K562 (cell line): ENCODE results near the gene SESN2. TPM values are rescaled to one million over a fixed set of nuclear protein-coding genes. Genes with fewer than 3 reads are reported as not detected.

Experiments used
- CREB3 ChIP-seq: fragments of 450-650 bp; conservative IDR thresholded peaks from 2 replicates; pipeline ENCODE4 v1.6.1; 2016; ENCODE audit warnings: missing genetic modification characterization, low read depth, mild to moderate bottlenecking, missing compliant biosample characterization, moderate library complexity
- CTBP1 ChIP-seq: fragments of 450-650 bp; IDR thresholded peaks from 2 replicates; pipeline ENCODE4 v1.6.1; 2016; ENCODE audit warnings: borderline replicate concordance
- ERF ChIP-seq: fragments of 450-650 bp; formaldehyde crosslinking; IDR thresholded peaks from 2 replicates; pipeline ENCODE4 v1.4.0; 2020; ENCODE audit warnings: mild to moderate bottlenecking, mixed read lengths
- HDGF ChIP-seq: fragments of 450-650 bp; IDR thresholded peaks from 2 replicates; pipeline ENCODE4 v1.6.1; 2016
- MEF2A ChIP-seq: IDR thresholded peaks from 2 replicates; pipeline ENCODE4 v1.6.1; 2011; ENCODE audit warnings: low read depth, mild to moderate bottlenecking, low read length, moderate library complexity; ENCODE audit not compliant: control insufficient read depth
- MTF1 ChIP-seq: fragments of 250-450 bp; sonication (Bioruptor Pico); IDR thresholded peaks from 2 replicates; pipeline ENCODE4 v1.9.0; 2021; ENCODE audit warnings: moderate library complexity, mild to moderate bottlenecking, inconsistent platforms, borderline replicate concordance
- NCOR1 ChIP-seq: fragments of 450-650 bp; IDR thresholded peaks from 2 replicates; pipeline ENCODE4 v1.6.1; 2016; ENCODE audit warnings: mild to moderate bottlenecking, moderate library complexity
- OTX1 ChIP-seq: fragments of 450-650 bp; formaldehyde crosslinking; IDR thresholded peaks from 2 replicates; pipeline ENCODE4 v1.4.0; 2022; ENCODE audit warnings: mild to moderate bottlenecking
- SIX5 ChIP-seq, 2 experiments: IDR thresholded peaks; 2 replicates each; pipeline ENCODE4 v1.6.1; 2011; ENCODE audit warnings: low read length in 2 of 2, borderline replicate concordance in 1 of 2, low read depth in 1 of 2, mild to moderate bottlenecking in 1 of 2, moderate library complexity in 1 of 2; ENCODE audit not compliant: insufficient read depth in 1 of 2
- SOX6 ChIP-seq: fragments of 450-650 bp; IDR thresholded peaks from 2 replicates; pipeline ENCODE4 v1.6.1; 2014; ENCODE audit warnings: mild to moderate bottlenecking
- TAF1 ChIP-seq: IDR thresholded peaks from 2 replicates; pipeline ENCODE4 v1.6.1; 2011; ENCODE audit warnings: mild to moderate bottlenecking, low read length, moderate library complexity; ENCODE audit not compliant: insufficient read depth, control insufficient read depth, severe bottlenecking; ENCODE audit errors: extremely low read depth
- U2AF2 ChIP-seq: fragments of 200-400 bp; formaldehyde crosslinking; optimal IDR thresholded peaks from 2 replicates; pipeline ENCODE3; 2017; ENCODE audit warnings: low read depth, mild to moderate bottlenecking, low read length
- ZBTB43 ChIP-seq: sonication (generic); formaldehyde crosslinking; IDR thresholded peaks from 2 replicates; pipeline ENCODE4 v1.8.0; 2023; ENCODE audit warnings: mild to moderate bottlenecking, missing genetic modification reagents
- ZKSCAN1 ChIP-seq: fragments of 150-350 bp; IDR thresholded peaks from 2 replicates; pipeline ENCODE4 v1.6.1; 2016; ENCODE audit warnings: low read depth, low read length
- ZNF174 ChIP-seq: fragments of 250-450 bp; sonication (Bioruptor Pico); IDR thresholded peaks from 2 replicates; pipeline ENCODE4 v1.4.0; 2020; ENCODE audit warnings: mild to moderate bottlenecking
- ZNF395 ChIP-seq: fragments of 200-800 bp; sonication (Bioruptor generic); IDR thresholded peaks from 2 replicates; pipeline ENCODE4 v1.6.1; 2017; ENCODE audit warnings: missing genetic modification characterization, missing compliant biosample characterization
- ZNF436 ChIP-seq: fragments of 250-450, 450-650 bp; sonication (Bioruptor Pico); formaldehyde crosslinking; IDR thresholded peaks from 2 replicates; pipeline ENCODE4 v1.7.0; 2020; ENCODE audit warnings: mild to moderate bottlenecking
- ZNF79 ChIP-seq: fragments of 250-450 bp; sonication (Bioruptor Pico); IDR thresholded peaks from 2 replicates; pipeline ENCODE4 v1.4.0; 2020; ENCODE audit warnings: low read depth, mild to moderate bottlenecking, moderate library complexity
- ZSCAN32 ChIP-seq: fragments of 450-650 bp; formaldehyde crosslinking; IDR thresholded peaks from 2 replicates; pipeline ENCODE4 v1.4.0; 2020; ENCODE audit warnings: mild to moderate bottlenecking, moderate library complexity
- polyA plus RNA-seq, 8 experiments: library from polyadenylated mRNA; depleted of rRNA in 4 of 8; stranded (reverse) in 5 of 8; unstranded in 3 of 8; fragments of >200 nt; fragmentation: Nextera tagmentation in 2 of 8; fragmentation: Illumina TruSeq in 1 of 8; extraction: Ambion mirVana in 2 of 8; extraction: Trizol in 1 of 8; gene quantifications; 2 replicates each; pipeline versions ENCODE4 v1.2.1 to v1.2.3, GENCODE V29; 2011 to 2014; ENCODE audit warnings: inconsistent platforms in 1 of 8, missing spikeins in 1 of 8
- total RNA-seq, 7 experiments: library from RNA; depleted of rRNA in 6 of 7; stranded (reverse); fragments of >200 nt in 6 of 7; fragmentation: Illumina TruSeq in 2 of 7; extraction: Trizol in 2 of 7; gene quantifications; 2 replicates each; pipeline versions ENCODE4 v1.2.1 to v1.2.3, GENCODE V29; 2011 to 2021; ENCODE audit warnings: low replicate concordance in 1 of 7
- TF ChIP-seq, protein P1 (sequence below): fragments of 250-450 bp; sonication (Bioruptor Pico); IDR thresholded peaks from 2 replicates; pipeline ENCODE4 v1.5.1; 2021; ENCODE audit warnings: mild to moderate bottlenecking
- TF ChIP-seq, protein P2 (sequence below), 2 experiments: IDR thresholded peaks; 2 replicates each; pipeline ENCODE4 v1.6.1; 2011; ENCODE audit warnings: borderline replicate concordance in 1 of 2, control low read depth in 1 of 2, low read depth in 1 of 2, low read length in 1 of 2, mild to moderate bottlenecking in 1 of 2, mixed read lengths in 1 of 2, moderate library complexity in 1 of 2; ENCODE audit not compliant: insufficient read depth in 1 of 2, insufficient read length in 1 of 2, poor library complexity in 1 of 2, severe bottlenecking in 1 of 2; ENCODE audit errors: extremely low read depth in 1 of 2

The SESN2 gene
- total and polyA plus RNA-seq, 9 of the 15 experiments (the other 6 are each of a cell fraction or from before 2014, with no cell fraction given), result 3.7 to 71.3 (median 16.8) TPM

DNA sequence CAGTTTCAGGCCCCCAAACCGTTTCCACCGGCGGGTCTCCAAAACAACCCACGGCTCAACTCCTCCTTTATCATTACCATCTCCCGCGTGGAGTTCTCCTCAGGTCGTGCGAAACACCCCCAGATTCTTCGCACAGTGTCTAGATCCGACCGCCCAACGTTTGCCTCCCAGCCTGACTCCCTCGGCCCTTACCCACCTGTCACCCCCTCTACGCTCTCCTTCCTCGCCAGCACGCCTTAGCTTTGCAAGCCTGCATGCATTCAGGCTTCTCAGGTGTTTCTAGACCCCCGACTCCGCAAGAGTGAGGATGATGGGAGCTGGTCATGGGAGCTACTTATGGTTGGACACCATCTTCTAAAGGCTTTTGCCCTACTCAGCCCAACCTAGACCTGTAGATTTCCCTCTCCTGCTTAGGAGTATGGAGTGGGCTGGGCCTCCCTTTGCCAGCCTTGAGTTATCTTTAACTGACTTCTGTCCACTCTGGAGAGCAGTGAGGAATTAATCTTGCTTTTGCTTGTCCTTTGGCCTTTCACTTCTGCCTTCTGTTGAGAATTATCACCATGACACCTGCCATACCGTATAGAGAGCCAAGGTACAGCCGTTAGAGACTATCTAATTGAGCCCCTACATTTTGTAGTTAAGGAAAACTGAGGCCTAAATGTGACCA lies 22.5 kb upstream of the SESN2 start (continued):
- TF ChIP-seq ZNF395 (CRISPR knock-in tag) (peak; percentile 47; the same call in 1 of the 2 replicates), CREB3 (tag) (0 out of 2 replicates have a peak, but pooled peaks have one; percentile 34), MEF2A (0 out of 2 replicates have a peak, but pooled peaks have one; percentile 20), SIX5 (IDR thresholded peaks at IDR 0.05; ENCODE audit: borderline replicate concordance in 1 of 2, insufficient read depth in 1 of 2, low read depth in 1 of 2, low read length in 2 of 2) (0 out of 4 replicates have a peak, but pooled peaks of 1 of the 2 experiments have one; percentile 7), ZSCAN32 (CRISPR knock-in tag) (no peak), TAF1 (peak; percentile 41), CTBP1 (no peak), OTX1 (CRISPR knock-in tag) (0 out of 2 replicates have a peak, but pooled peaks have one; percentile 37), HDGF (peak; percentile 66), ZNF79 (CRISPR knock-in tag) (no peak), MTF1 (no peak), ERF (peak; percentile 63; the same call in 1 of the 2 replicates), ZBTB43 (CRISPR knock-in tag) (0 out of 2 replicates have a peak, but pooled peaks have one; percentile 59), U2AF2 (no peak), ZKSCAN1 (no peak), SOX6 (peak; percentile 43; the same call in 1 of the 2 replicates), ZNF436 (no peak), NCOR1 (peak; percentile 84), ZNF174 (CRISPR knock-in tag) (no peak)
- TF ChIP-seq, protein P1, sequence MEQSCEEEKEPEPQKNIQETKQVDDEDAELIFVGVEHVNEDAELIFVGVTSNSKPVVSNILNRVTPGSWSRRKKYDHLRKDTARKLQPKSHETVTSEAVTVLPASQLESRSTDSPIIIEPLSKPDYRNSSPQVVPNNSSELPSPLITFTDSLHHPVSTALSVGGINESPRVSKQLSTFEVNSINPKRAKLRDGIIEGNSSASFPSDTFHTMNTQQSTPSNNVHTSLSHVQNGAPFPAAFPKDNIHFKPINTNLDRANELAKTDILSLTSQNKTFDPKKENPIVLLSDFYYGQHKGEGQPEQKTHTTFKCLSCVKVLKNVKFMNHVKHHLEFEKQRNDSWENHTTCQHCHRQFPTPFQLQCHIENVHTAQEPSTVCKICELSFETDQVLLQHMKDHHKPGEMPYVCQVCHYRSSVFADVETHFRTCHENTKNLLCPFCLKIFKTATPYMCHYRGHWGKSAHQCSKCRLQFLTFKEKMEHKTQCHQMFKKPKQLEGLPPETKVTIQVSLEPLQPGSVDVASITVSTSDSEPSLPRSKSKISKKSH (CRISPR knock-in tag), result no peak
- TF ChIP-seq, protein P2, sequence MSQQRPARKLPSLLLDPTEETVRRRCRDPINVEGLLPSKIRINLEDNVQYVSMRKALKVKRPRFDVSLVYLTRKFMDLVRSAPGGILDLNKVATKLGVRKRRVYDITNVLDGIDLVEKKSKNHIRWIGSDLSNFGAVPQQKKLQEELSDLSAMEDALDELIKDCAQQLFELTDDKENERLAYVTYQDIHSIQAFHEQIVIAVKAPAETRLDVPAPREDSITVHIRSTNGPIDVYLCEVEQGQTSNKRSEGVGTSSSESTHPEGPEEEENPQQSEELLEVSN (IDR thresholded peaks at IDR 0.05; ENCODE audit: borderline replicate concordance in 1 of 2, extremely low read depth in 1 of 2, insufficient read depth in 1 of 2, insufficient read length in 1 of 2, low read depth in 1 of 2, low read length in 1 of 2, poor library complexity in 1 of 2, severe bottlenecking in 1 of 2), result peak in 1 of 2 experiments; percentile 50
